Endometrium (tissue), 2 donors: Measurements from ENCODE around the gene SSH3.

ENCODE experiments used
- FAIRE-seq: peaks from 2 replicates; lab custom pipeline; 2012; peaks lifted over from hg19 to GRCh38; lab: Jason Lieb, UNC
- donor health status: control.
- donor health status: control.

The SSH3 gene

GRCh38 chr11:67268081-67268961, 35.0 kb upstream of the SSH3 start:
- no peak for FAIRE-seq

- no peak for FAIRE-seq
These were observed 34.4 kb upstream of the SSH3 start for GRCh38 chr11:67268962-67269268.

- no peak for FAIRE-seq
These were observed 33.7 kb upstream of the SSH3 start for GRCh38 chr11:67269401-67270255.

- FAIRE-seq = no peak
These were observed 32.8 kb upstream of the SSH3 start for GRCh38 chr11:67270256-67271204.

DNA sequence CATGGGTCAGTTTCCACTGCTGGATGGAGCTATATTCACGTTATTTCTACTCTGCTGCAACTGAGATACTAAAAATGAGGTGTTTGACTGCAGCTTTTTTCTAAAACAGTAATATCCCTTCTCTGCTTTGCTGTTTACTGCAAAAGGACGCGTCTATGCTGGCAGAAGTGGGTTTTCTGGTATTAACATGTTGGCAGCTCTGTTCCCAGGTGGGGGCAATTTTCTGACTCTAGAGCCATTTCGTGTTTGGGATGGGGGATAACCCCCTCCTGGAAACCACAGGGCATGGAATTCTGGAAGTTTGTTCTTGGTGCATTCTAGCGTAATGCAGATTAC, 32.2 kb upstream of the SSH3 start:
- no peak for FAIRE-seq

GRCh38 chr11:67271541-67272284, 31.6 kb upstream of the SSH3 start:
- no peak for FAIRE-seq

- FAIRE-seq = no peak
These were observed 30.7 kb upstream of the SSH3 start for GRCh38 chr11:67272327-67273259.

DNA sequence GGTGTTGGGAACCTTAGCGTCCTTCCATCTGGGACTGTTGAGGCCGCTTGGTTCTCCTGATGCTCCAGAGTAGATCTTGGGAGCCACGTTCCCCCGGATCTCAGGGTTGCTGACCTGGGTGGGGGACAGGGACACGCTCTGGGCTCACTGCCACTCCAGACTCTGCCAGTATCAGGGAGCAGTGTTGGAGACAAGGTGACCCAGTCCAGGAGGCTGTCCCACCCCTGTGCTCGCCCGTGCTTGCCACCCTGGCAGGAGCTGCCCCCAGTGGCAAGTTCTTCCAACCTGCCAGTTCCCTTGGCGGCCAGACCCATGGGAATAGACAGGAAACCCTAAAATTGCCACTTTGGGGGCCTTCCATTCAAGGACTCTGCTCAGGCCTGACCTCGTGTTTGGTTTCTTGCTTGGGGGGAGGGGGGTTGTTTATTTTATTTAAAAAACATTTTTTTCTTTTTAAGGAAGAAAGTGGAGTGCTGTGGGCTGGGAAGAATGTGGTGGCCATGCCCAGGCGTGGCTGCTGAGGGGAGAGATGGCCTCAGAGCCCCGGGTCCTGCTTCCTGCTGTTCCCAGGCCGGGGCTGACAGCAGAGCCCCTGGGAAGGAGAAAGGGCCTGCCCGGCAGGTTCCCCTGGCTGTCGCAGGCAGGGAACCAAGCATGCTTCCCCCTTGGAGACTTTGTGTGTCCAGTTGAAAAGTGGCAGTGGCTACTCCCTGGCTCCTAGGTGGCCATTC, 29.9 kb upstream of the SSH3 start:
- FAIRE-seq = no peak

DNA sequence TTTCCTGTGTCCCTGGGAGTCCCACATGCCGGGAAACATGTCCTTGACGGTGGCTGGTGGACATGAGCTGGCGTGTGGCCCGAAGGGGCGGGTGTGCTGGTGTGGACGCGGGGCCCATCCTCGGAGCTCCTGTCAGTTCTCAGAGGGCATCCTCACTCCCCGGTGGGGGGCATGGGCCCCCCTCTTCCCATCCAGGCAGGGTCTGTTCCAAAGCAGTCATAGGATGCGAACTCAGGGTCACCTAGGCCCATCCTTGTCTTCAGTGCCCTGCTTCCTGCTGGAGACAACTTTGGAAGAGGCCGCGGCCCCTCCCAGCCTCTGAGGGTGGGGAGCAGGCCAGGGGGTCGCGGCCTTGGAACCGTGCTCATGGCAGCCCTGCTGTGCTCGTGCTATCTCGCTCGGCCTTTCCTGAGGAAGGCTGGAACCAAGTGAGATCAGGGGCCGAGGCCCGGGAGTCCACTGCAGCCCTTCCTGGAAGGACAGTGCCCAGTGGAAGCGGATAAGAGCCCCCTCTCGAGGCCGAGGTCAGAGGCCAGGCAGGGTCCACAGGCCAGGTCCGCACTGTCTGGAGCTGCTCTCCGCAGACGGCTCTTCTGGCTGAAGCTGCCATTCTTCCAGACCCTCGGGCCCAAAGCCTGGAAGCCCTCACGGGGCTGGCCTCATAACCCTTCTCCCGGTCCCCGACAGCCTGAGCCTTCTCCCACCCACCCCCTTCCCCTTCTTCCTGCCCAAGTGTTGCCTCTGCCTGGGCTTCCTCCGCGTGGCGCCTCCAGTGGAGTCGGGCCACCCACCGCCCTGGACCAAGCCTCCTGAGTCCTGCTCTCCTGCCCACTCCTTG, 28.3 kb upstream of the SSH3 start:
- FAIRE-seq = no peak

DNA sequence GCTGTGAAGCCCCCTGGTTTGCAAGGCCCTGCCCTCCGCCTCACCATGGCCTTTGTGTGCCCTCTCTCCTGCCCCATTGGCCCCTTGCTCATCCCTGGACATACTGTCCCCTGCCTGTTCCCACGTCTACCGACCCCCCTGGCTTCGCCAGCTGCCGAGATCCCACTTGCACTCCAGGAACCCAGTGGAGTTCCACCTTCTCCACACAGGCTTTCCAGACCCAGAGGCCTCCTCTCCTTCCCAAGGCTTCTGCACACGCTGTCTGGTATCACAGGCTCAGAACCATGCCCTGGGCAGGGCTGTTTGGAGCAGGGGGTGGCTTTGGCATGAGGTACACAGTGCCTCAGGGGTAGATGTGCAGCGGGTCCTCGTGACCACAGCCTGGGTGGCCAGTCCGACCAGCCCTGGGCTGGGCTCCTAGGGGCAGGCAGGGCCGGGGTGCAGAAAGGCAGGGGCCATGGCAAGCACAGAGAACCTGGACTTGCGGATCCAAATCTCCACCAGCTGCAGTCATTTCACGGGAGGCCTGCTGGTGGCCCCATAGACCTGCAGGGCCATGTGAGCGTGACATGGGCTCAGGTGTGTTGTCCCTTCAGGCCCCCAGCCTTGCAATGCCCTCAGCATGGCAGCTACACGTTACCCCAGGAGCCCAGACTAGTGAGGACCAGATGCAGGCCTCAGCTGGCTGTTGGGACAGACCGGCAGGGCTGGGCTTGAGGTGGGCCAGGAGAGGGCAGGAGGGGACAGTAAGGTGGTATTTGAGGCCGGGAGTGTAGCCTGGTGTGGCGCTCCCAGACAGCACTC, 27.5 kb upstream of the SSH3 start:
- FAIRE-seq = no peak

DNA sequence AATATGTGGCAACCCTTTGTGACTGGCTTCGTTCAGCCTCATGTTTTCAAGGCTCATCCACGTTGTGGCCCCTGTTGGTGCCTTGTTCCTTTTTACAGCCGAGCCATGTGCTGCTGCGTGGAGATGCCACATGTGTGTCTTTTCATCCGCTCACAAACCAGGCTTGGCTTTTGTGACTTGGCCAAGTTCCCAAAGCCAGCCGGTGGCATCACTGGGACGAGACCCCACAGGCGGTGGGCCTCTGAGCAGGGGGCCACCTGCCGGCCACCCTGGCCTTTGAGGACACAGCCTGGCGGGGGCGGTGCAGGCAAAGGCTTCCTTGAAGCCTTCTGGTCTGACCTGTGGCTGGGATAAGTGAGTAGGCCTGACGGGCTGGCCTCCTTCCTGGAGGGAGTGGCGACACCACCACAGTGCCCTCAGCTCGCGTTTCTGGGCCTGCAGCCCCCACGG, 26.5 kb upstream of the SSH3 start:
- no peak for FAIRE-seq

DNA sequence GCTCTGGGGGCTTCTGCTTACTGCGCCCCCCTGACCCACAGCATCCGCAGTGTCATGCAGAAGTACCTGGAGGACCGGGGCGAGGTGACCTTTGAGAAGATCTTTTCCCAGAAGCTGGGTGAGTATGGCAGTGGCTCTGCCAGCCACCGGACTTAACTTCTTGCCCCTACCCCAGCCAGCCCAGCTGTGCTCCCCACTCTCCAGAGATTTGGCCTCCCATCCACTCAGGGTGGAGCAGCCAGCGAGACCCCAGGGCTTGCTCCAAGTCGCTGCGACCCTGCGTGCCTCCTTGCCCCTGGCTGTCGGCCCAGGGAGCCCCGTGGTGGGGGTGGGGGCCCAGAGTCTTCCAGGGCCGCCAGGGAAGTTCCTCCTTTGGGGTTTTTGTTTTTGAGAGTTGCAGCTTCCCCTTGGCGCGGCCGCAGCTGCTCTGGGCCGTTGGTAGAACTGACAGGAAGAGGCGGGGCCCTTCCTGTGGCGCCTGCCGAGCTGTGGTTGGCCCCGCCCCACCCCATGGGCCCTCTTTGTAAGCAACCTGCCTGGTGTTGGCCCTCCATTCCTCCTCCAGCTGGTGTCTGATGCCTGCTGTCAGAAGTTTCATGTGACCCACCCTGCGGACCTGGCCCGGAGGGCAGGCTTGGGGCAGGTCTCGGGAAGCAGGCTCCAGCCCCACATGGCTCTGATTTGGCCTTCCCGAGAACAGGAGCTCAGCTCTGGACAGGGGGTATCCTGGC, 25.9 kb upstream of the SSH3 start:
- FAIRE-seq = peak; percentile 45

DNA sequence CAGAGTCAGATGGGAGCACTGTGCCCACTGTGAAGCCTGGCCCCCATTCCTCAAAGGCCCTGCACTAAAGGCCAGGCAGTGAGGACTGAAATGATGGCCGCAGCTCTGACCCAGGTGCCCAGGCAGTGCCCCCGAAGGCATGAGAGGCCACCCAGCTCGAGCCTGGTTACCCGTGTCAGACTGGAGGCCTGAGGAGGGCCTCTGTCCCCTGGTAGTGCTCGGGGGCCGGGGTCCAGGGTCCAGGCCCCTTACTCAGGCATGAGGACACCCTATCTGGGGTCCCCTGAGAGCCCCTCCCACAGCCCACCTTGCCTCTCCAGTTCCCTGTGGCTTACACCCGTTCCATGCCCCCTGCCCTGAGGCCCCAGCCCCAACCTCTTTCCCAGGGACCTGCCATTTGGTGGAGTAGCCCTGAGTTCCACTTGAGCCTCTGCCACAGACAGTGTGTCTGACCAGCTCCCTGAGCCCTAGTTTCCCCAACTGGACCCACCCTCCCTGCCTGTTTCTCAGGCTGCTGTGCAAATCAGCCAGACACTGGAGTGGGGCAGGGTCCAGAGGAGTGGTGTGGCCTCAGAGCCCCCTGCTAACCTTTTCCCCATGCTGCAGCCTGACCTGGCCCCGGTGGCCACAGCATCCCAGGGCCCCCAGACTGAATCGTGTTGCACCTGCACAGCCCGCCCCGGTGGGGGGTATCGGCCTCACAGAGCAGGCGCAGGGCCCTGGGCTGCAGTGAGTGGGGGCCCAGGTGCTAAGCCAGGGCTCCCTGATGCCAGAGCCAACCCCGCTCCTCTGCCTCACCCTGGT, 25.0 kb upstream of the SSH3 start:
- FAIRE-seq = no peak

- FAIRE-seq = no peak
These were observed 24.3 kb upstream of the SSH3 start for GRCh38 chr11:67278939-67279588.

DNA sequence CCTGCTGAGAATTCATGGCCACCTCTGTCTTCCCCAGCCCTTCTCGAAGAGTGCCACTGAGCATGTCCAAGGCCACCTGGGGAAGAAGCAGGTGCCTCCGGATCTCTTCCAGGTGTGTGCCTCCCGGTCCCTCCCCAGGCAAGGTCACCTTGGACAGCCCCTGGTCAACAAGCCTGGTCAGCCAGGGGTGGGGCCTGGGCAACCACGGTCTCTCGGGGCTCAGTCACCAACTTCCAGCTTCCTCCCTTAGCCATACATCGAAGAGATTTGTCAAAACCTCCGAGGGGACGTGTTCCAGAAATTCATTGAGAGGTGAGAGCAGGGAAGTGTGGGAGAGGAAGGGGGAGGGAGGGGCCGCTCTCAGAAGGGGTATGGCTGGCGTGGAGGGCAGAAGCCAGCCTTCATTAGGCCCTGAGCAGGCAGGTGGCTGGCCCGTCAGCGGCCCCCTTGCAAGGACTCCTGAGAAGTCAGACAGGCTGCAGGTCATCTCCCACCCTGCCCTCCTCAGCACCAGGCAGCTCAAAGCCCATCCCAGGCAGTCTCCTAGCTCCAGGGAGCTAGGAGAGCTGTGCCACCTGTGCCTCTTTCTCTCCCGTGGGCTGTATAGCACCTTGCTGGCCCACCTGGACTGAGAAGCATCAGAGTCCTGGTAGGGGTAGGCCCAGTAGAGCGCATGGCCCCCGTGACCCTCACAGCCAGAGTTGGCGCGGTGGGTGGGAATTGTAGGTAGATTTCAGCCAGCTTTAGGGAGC, 23.6 kb upstream of the SSH3 start:
- no peak for FAIRE-seq
